Activated CD4-positive, alpha-beta T cell treated with anti-CD3 and anti-CD28 coated beads, Interleukin-2, amount 10 ng/mL, durations not matched to agents 24 days and 14 days (primary cell): ENCODE data around the gene DFFA. TPM values are rescaled to one million over a fixed set of nuclear protein-coding genes. Genes with fewer than 3 reads are reported as not detected.
"Not testable (repeated sequence)": the region's sequence is repeated elsewhere in the genome, so short reads cannot be mapped to it uniquely, and the experiment has no call there.

Source experiments
- DNase-seq: peaks from one replicate; pipeline ENCODE4 v3.0.0; 2022
- H3K27ac Mint-ChIP-seq: one replicate; pipeline ENCODE4 v1.8.0; 2022; ENCODE audit warnings: mild to moderate bottlenecking, mixed read lengths
- H3K27me3 Mint-ChIP-seq: one replicate; pipeline ENCODE4 v1.8.0; 2022; ENCODE audit warnings: mixed read lengths
- H3K36me3 Mint-ChIP-seq: one replicate; pipeline ENCODE4 v1.8.0; 2022; ENCODE audit warnings: low read depth, mild to moderate bottlenecking, mixed read lengths
- H3K4me1 Mint-ChIP-seq: one replicate; pipeline ENCODE4 v1.8.0; 2021; ENCODE audit warnings: mixed read lengths
- H3K4me3 Mint-ChIP-seq: one replicate; pipeline ENCODE4 v1.8.0; 2022; ENCODE audit warnings: mild to moderate bottlenecking, moderate library complexity, mixed read lengths
- H3K9me3 Mint-ChIP-seq: one replicate; pipeline ENCODE4 v1.8.0; 2021; ENCODE audit warnings: mixed read lengths
- intact Hi-C: fragments of 100-400 bp; cut with micrococcal nuclease; formaldehyde crosslinking; loops from one replicate; pipeline ENCODE4 v1.15.1; 2023
- total RNA-seq: library from RNA; stranded (reverse); gene quantifications from 2 replicates; pipeline ENCODE4 v1.2.3, GENCODE V29; 2022

Gene DFFA
- total RNA-seq, 1 donor from 2014 or later: 57.4 TPM

- intact Hi-C loops: loop anchor here (1.0 to 10.0 kb wide), 9 partner anchors 16 to 517 kb away; partner anchors contain the start of genes CENPS, DFFA, KIF1B and TARDBP
- Mint-ChIP-seq H3K27ac (peak overlapping the region; percentile 91), H3K27me3 (no peaks in the 10 kb centered on the region), H3K36me3 (peaks cover 11% of the 10 kb centered on the region), H3K4me3 (peak overlapping the region; percentile 85), H3K4me1 (peaks cover 48% of the 10 kb centered on the region), H3K9me3 (no peaks in the 10 kb centered on the region)
- DNase-seq: peak; percentile 95
Observed at GRCh38 chr1:10494754-10495474, 22.6 kb upstream of the DFFA start.

DNA sequence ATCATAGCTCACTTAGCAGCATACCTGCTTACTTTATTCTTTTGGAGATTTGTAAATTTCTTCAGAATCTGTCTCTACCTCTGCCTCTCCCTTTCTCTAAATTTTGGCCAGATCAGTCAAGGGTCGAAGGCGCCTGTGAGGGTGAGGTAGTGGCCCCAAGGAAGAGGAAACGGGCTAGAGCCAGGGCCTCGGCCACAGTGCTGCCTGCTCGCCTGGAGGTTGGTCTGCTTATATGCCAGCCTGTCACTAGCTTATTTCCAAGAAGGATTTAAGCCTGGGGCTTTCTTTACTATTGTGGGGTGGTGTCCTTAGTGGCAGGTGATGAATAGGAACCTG lies 22.1 kb upstream of the DFFA start:
- peak overlapping the region; percentile 85 for H3K4me3 Mint-ChIP-seq
- H3K36me3 Mint-ChIP-seq: peaks cover 15% of the 10 kb centered on the region
- DNase-seq: no peak
- H3K27me3 Mint-ChIP-seq: no peaks in the 10 kb centered on the region
- H3K4me1 Mint-ChIP-seq: peaks cover 51% of the 10 kb centered on the region
- H3K27ac Mint-ChIP-seq: peak overlapping the region; percentile 91
- no peaks in the 10 kb centered on the region for H3K9me3 Mint-ChIP-seq
- intact Hi-C loops: loop anchor here (1.0 to 10.0 kb wide), 3 partner anchors 22 to 280 kb away; partner anchors contain the start of genes CENPS, DFFA and KIF1B

GRCh38 chr1:10490286-10490970 lies 18.1 kb upstream of the DFFA start:
- intact Hi-C loops: loop anchor here (10.0 kb wide), 1 partner anchor 276 kb away; the partner anchor contains the start of gene KIF1B
- Mint-ChIP-seq H3K4me3 (no peak overlapping the region), H3K9me3 (no peaks in the 10 kb centered on the region), H3K4me1 (peaks cover 26% of the 10 kb centered on the region), H3K27ac (no peak overlapping the region), H3K36me3 (peaks cover 18% of the 10 kb centered on the region), H3K27me3 (no peaks in the 10 kb centered on the region)
- DNase-seq: no peak

- peak overlapping the region; percentile 44 for H3K27ac Mint-ChIP-seq
- H3K4me1 Mint-ChIP-seq: peaks cover 16% of the 10 kb centered on the region
- no peaks in the 10 kb centered on the region for H3K27me3 Mint-ChIP-seq
- DNase-seq: no peak
- peaks cover 18% of the 10 kb centered on the region for H3K36me3 Mint-ChIP-seq
- no peaks in the 10 kb centered on the region for H3K9me3 Mint-ChIP-seq
- H3K4me3 Mint-ChIP-seq: no peak overlapping the region
- intact Hi-C loops: loop anchor here (10.0 kb wide), 1 partner anchor 275 kb away; the partner anchor contains the start of gene KIF1B
Observed at GRCh38 chr1:10489291-10490055, 17.1 kb upstream of the DFFA start.

DNA sequence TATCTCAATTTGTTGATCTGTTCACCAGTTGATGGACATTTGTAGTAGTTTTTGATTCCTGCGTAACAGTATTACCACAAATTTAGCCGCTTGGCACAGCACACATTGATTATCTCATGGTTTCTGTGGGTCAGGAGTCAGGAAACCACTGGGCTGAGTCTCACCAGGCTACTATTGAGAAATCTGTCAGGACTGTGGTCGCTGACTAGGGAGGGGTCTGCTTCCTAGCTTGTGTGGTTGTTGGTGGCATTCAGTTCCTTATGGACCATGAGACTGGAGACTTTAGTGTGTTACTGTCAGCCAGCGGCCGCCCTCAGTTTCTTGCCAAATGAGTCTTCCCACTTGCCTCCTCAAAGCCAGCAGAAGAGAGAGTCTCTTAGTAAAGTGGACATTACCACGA lies 12.2 kb upstream of the DFFA start:
- H3K36me3 Mint-ChIP-seq: peaks cover 14% of the 10 kb centered on the region
- no peaks in the 10 kb centered on the region for H3K27me3 Mint-ChIP-seq
- no peak for DNase-seq
- no peak overlapping the region for H3K4me3 Mint-ChIP-seq
- peaks cover 7% of the 10 kb centered on the region for H3K4me1 Mint-ChIP-seq
- intact Hi-C loops: no loop called here
- H3K9me3 Mint-ChIP-seq: no peaks in the 10 kb centered on the region
- no peak overlapping the region for H3K27ac Mint-ChIP-seq

- Mint-ChIP-seq H3K27me3 (no peaks in the 10 kb centered on the region), H3K9me3 (no peaks in the 10 kb centered on the region), H3K4me1 (peaks cover 17% of the 10 kb centered on the region), H3K27ac (no peak overlapping the region), H3K36me3 (peaks cover 5% of the 10 kb centered on the region), H3K4me3 (no peak overlapping the region)
- intact Hi-C loops: no loop called here
- no peak for DNase-seq
Observed at GRCh38 chr1:10480614-10481013, 8.3 kb upstream of the DFFA start.

- intact Hi-C loops: no loop called here
- H3K27me3 Mint-ChIP-seq: no peaks in the 10 kb centered on the region
- H3K4me3 Mint-ChIP-seq: no peak overlapping the region
- DNase-seq: no peak
- H3K27ac Mint-ChIP-seq: no peak overlapping the region
- peaks cover 6% of the 10 kb centered on the region for H3K36me3 Mint-ChIP-seq
- no peaks in the 10 kb centered on the region for H3K9me3 Mint-ChIP-seq
- H3K4me1 Mint-ChIP-seq: peaks cover 26% of the 10 kb centered on the region
Observed at GRCh38 chr1:10479296-10479695, 7.0 kb upstream of the DFFA start.

DNA sequence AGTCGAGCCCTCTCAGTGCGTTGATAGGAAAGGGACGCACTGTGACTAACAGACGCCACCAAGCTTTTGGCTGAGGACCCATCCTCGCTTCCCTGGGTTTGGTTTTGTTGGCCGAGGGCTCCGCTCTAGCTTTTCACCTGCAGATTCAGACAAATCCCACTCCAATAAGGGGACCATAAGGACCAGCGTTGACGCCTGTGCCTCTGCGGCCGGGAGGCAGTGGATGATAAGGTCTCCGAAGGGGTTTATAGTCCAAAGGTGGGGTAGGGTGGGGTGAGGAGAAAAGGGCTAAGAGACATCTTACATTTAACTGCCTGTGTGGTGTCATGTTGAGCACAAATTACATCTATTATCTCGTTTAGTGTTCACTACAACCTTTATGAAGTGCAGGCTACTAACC lies 3.2 kb upstream of the DFFA start:
- intact Hi-C loops: loop anchor here (2.0 kb wide), 1 partner anchor 77 kb away; the partner anchor contains the start of gene PGD
- peak overlapping the region; percentile 83 for H3K27ac Mint-ChIP-seq
- peak overlapping the region; percentile 97 for H3K4me3 Mint-ChIP-seq
- H3K27me3 Mint-ChIP-seq: no peaks in the 10 kb centered on the region
- DNase-seq: no peak
- H3K36me3 Mint-ChIP-seq: peaks cover 9% of the 10 kb centered on the region
- H3K9me3 Mint-ChIP-seq: no peaks in the 10 kb centered on the region
- peaks cover 34% of the 10 kb centered on the region for H3K4me1 Mint-ChIP-seq

- Mint-ChIP-seq H3K4me3 (peak within 1 kb of the TSS; percentile 97), H3K4me1 (peaks cover 34% of the 10 kb centered on the region)
- intact Hi-C loops: loop anchor here (2.0 kb wide), 1 partner anchor 76 kb away; the partner anchor contains the start of gene PGD
Observed at GRCh38 chr1:10474613-10475507, 2.5 kb upstream of the DFFA start, which contains the start of gene PEX14. PEX14 (plus strand) TSS chr1:10474950; CDS start chr1:10474967, 17 bp downstream.

GRCh38 chr1:10474309-10474612 lies 1.9 kb upstream of the DFFA start:
- not testable (repeated sequence) for DNase-seq, H3K36me3 Mint-ChIP-seq, H3K27me3 Mint-ChIP-seq, H3K9me3 Mint-ChIP-seq
- intact Hi-C loops: loop anchor here (2.0 kb wide), 1 partner anchor 75 kb away; the partner anchor contains the start of gene PGD
- Mint-ChIP-seq H3K27ac (peak overlapping the region; percentile 89), H3K4me1 (peaks cover 31% of the 10 kb centered on the region), H3K4me3 (peak overlapping the region; percentile 97)

More at GRCh38 chr1:10474613-10475507, 2.5 kb upstream of the DFFA start, which contains the start of gene PEX14:
- peaks cover 9% of the 10 kb centered on the region for H3K36me3 Mint-ChIP-seq
- DNase-seq: peak; percentile 96
- no peaks in the 10 kb centered on the region for H3K9me3 Mint-ChIP-seq
- no peaks in the 10 kb centered on the region for H3K27me3 Mint-ChIP-seq
- peak within 1 kb of the TSS; percentile 89 for H3K27ac Mint-ChIP-seq

GRCh38 chr1:10473145-10473765 lies 926 bp upstream of the DFFA start:
- H3K4me3 Mint-ChIP-seq: peak overlapping the region; percentile 98
- peak overlapping the region; percentile 51 for H3K27ac Mint-ChIP-seq
- H3K27me3 Mint-ChIP-seq: no peaks in the 10 kb centered on the region
- peaks cover 31% of the 10 kb centered on the region for H3K4me1 Mint-ChIP-seq
- no peak for DNase-seq
- H3K36me3 Mint-ChIP-seq: peaks cover 16% of the 10 kb centered on the region
- intact Hi-C loops: no loop called here
- H3K9me3 Mint-ChIP-seq: no peaks in the 10 kb centered on the region

DNA sequence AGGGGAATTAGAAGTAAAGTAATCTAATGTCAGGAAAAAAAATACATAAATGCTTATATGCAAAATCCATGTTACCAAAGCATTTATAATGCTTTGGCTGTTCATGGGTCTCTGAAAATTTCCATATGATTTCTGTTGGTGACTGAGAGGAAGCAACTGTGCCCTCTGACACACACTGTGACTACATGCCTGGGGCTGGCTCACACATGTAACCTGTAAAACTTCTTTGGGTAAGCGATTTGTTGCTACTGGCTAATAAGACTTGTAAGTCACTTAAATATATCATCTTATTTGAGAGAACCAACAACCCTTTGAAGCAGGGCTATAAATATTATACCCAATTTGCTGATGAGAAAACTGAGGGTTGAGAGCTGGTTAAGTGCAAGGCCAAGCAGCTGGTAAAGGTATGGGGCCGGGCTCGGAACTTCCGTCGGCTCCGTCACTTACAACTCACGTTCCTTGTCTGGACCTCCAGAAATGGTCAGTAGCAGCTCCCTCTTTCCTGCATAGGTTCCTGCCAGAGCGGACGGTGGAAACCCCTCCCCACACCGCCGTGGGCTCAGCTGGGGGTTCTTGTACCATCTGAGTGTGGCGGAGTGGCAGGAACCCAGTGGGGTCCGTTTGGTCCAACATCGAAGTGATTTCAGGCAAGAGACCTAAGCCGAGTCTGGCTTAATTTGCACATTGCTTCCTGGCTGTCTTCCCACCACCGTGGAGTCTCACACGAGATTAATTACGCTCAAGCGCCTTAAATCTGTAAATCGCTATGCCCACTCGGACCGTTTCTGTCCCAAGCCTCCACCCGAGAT lies 714 bp downstream of the DFFA start:
- no peaks in the 10 kb centered on the region for H3K9me3 Mint-ChIP-seq
- H3K27ac Mint-ChIP-seq: peak overlapping the region; percentile 94
- no peaks in the 10 kb centered on the region for H3K27me3 Mint-ChIP-seq
- DNase-seq: no peak
- peaks cover 28% of the 10 kb centered on the region for H3K4me1 Mint-ChIP-seq
- peaks cover 26% of the 10 kb centered on the region for H3K36me3 Mint-ChIP-seq
- peak overlapping the region; percentile 98 for H3K4me3 Mint-ChIP-seq
- intact Hi-C loops: loop anchor here (1.0 kb wide), 2 partner anchors 23 to 41 kb away; partner anchors contain the start of gene CENPS
